Prostate gland (tissue), 2 donors: ENCODE results near the gene NXPH1.

Experiments
- CTCF ChIP-seq, 4 experiments: fragments of 200-600 bp in 2 of 4; fragments of 450-650 bp in 2 of 4; sonication (generic) in 2 of 4; IDR thresholded peaks; 1 replicate in 3 of 4; 2 replicates in 1 of 4; pipeline ENCODE4 v1.5.1; 2016 to 2019; ENCODE audit warnings: antibody characterized with exemption in 4 of 4, mild to moderate bottlenecking in 2 of 4, moderate library complexity in 2 of 4
- POLR2A ChIP-seq: fragments of 450-650 bp; IDR thresholded peaks from one replicate; pipeline ENCODE4 v1.6.1; 2016; ENCODE audit warnings: antibody characterized with exemption, mild to moderate bottlenecking
- POLR2AphosphoS5 ChIP-seq: sonication (generic); formaldehyde crosslinking; IDR thresholded peaks from one replicate; pipeline ENCODE4 v1.6.1; 2017; ENCODE audit warnings: antibody characterized with exemption

DNA sequence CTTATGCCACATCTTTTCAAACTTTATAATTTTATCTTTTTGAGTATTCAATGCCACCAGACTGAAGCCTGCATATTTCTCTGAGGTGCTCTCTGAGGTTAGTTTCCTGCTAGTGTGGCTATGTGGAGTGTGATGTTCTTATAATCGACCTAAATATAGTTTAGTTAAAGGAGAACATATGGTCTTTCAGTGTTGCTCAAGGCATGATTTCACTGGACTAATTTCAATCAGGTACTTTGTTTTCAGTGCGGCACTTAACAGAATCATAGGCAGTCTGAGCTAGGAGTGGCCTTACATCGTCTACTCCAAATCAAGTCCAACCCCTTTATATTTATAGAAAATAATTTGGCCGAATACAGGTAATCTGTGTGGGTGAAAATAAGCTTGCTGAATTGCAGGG is 134.2 kb downstream of the NXPH1 start:
- TF ChIP-seq CTCF (IDR thresholded peaks at IDR 0.05) (no peak), POLR2A (no peak), POLR2AphosphoS5 (no peak)
